MM.1S (cell line): ENCODE measurements around the gene WDSUB1.

ENCODE experiments used
- EZH2 ChIP-seq: fragments of 300-600 bp; sonication (generic); optimal IDR thresholded peaks from 2 replicates; pipeline ENCODE3; 2017; ENCODE audit warnings: low read depth, mild to moderate bottlenecking, antibody characterized with exemption, low read length, mixed read lengths
- TF ChIP-seq, protein P1 (sequence below): fragments of 300-600 bp; sonication (generic); IDR thresholded peaks from 2 replicates; pipeline ENCODE4 v1.5.1; 2016; ENCODE audit warnings: antibody characterized with exemption, low read length, mixed read lengths

DNA sequence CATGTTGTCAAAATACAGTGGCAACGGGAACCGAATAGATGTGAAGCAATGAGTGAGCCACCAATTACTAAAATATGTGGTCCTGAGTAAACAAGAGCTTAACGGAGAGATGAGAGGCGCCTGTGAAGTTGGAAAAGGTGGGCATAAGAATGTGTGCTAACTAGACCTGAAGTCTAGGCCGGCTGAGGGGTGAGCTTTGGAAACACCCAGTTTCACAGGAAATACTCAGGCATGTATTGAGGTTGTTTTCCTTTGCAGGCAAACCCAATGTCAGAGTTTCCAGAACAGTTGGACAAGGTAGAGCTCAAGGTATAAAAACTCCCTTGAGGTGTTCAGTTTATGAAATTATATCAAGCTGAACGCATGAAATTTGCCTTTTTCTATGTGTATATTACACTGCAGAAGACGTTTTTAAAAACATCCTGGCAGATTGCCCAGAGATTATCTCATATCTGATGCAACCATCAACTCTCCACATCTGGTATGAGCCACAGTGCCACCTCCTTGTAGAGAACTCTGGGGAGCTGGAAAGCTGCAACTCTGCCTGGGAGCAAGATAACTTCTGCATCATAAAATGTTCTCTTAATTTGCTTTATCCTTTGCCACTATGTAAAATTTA, 3.9 kb upstream of the WDSUB1 start:
- TF ChIP-seq, protein P1, sequence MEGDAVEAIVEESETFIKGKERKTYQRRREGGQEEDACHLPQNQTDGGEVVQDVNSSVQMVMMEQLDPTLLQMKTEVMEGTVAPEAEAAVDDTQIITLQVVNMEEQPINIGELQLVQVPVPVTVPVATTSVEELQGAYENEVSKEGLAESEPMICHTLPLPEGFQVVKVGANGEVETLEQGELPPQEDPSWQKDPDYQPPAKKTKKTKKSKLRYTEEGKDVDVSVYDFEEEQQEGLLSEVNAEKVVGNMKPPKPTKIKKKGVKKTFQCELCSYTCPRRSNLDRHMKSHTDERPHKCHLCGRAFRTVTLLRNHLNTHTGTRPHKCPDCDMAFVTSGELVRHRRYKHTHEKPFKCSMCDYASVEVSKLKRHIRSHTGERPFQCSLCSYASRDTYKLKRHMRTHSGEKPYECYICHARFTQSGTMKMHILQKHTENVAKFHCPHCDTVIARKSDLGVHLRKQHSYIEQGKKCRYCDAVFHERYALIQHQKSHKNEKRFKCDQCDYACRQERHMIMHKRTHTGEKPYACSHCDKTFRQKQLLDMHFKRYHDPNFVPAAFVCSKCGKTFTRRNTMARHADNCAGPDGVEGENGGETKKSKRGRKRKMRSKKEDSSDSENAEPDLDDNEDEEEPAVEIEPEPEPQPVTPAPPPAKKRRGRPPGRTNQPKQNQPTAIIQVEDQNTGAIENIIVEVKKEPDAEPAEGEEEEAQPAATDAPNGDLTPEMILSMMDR, result no peak
- no peak for TF ChIP-seq EZH2
